SK-N-MC (cell line): Measurements from ENCODE around the gene G6PC1.
"Not testable (repeated sequence)": the region's sequence is repeated elsewhere in the genome, so short reads cannot be mapped to it uniquely, and the experiment has no call there.

ENCODE experiments used
- EZH2 ChIP-seq: fragments of 200-600 bp; sonication (generic); IDR thresholded peaks from one replicate; pipeline ENCODE4 v1.6.1; 2017; ENCODE audit warnings: antibody characterized with exemption
- POLR2AphosphoS5 ChIP-seq: IDR thresholded peaks from 2 replicates; pipeline ENCODE4 v1.6.1; 2012; ENCODE audit warnings: mild to moderate bottlenecking, low read depth, low read length, borderline replicate concordance

- not testable (repeated sequence) for TF ChIP-seq EZH2, POLR2AphosphoS5
These were observed 618 bp upstream of the G6PC1 start for GRCh38 chr17:42899981-42900380.
